PC-3 (cell line): ENCODE measurements around the gene RXFP3. TPM values are rescaled to one million over a fixed set of nuclear protein-coding genes. Genes with fewer than 3 reads are reported as not detected.
"Not testable (repeated sequence)": the region's sequence is repeated elsewhere in the genome, so short reads cannot be mapped to it uniquely, and the experiment has no call there.

ENCODE experiments used
- ATAC-seq: fragments of 200-7000 bp; cut with Tn5 transposase; 2 replicates; pipeline ENCODE4 v1.9.1; 2020; ENCODE audit warnings: mild to moderate bottlenecking, moderate library complexity
- BruUV-seq: library from RNA; stranded (reverse); fragments of 400-500 nt; replicated peaks from 2 replicates; lab custom pipeline; 2021; lab: Mats Ljungman, UMichigan
- CTCF ChIA-PET: fragments of 300-600 bp; sonication (Branson Sonifier 250); formaldehyde crosslinking; loops from one replicate; lab custom pipeline; 2022; ENCODE audit warnings: antibody characterized with exemption; lab: Charles Lee
- POLR2A ChIA-PET: fragments of 300-600 bp; sonication (Branson Sonifier 250); formaldehyde crosslinking; loops from one replicate; lab custom pipeline; 2022; ENCODE audit warnings: antibody characterized with exemption; ENCODE audit not compliant: unreplicated experiment; lab: Charles Lee
- DNase-seq: peaks from one replicate; pipeline ENCODE4 v3.0.0-alpha.2; 2015
- H2AFZ ChIP-seq: fragments of 300-600 bp; sonication (generic); 2 replicates; pipeline ENCODE4 v1.6.0; 2016; ENCODE audit warnings: antibody characterized with exemption, low read length
- H3F3A ChIP-seq: fragments of 300-600 bp; sonication (generic); one replicate; pipeline ENCODE4 v1.6.0; 2017; ENCODE audit warnings: antibody characterized with exemption, low read length, control low read depth, mild to moderate bottlenecking; ENCODE audit not compliant: unreplicated experiment
- H3K27ac ChIP-seq: fragments of 300-600 bp; sonication (generic); 2 replicates; pipeline ENCODE4 v1.5.1; 2016; ENCODE audit warnings: mild to moderate bottlenecking, low read length
- H3K27me3 ChIP-seq: fragments of 300-600 bp; sonication (generic); 2 replicates; pipeline ENCODE4 v1.6.1; 2016; ENCODE audit warnings: low read length, mixed read lengths
- H3K36me3 ChIP-seq: fragments of 300-600 bp; sonication (generic); 2 replicates; pipeline ENCODE4 v1.6.1; 2016; ENCODE audit warnings: low read depth, mixed run types, low read length, mixed read lengths
- H3K4me1 ChIP-seq: fragments of 300-600 bp; sonication (generic); 2 replicates; pipeline ENCODE4 v1.5.1; 2016; ENCODE audit warnings: low read length; ENCODE audit not compliant: insufficient read depth
- H3K4me2 ChIP-seq: fragments of 300-600 bp; sonication (generic); 2 replicates; pipeline ENCODE4 v1.6.0; 2016; ENCODE audit warnings: low read length
- H3K4me3 ChIP-seq: fragments of 300-600 bp; sonication (generic); 2 replicates; pipeline ENCODE4 v1.5.1; 2016; ENCODE audit warnings: mild to moderate bottlenecking, low read length, mixed read lengths
- H3K79me2 ChIP-seq: fragments of 300-600 bp; sonication (generic); 2 replicates; pipeline ENCODE4 v1.6.1; 2017; ENCODE audit warnings: low read length, mixed read lengths
- H3K9ac ChIP-seq: fragments of 300-600 bp; sonication (generic); 2 replicates; pipeline ENCODE4 v1.6.0; 2016; ENCODE audit warnings: mild to moderate bottlenecking, low read length
- H3K9me2 ChIP-seq: fragments of 300-600 bp; sonication (generic); replicated peaks from 2 replicates; pipeline ENCODE4 v1.6.1; 2016; ENCODE audit warnings: mixed run types, low read length, mixed read lengths
- H3K9me3 ChIP-seq: fragments of 300-600 bp; sonication (generic); 2 replicates; pipeline ENCODE4 v1.6.1; 2016; ENCODE audit warnings: low read length, mixed read lengths
- H4K20me1 ChIP-seq: fragments of 300-600 bp; sonication (generic); 2 replicates; pipeline ENCODE4 v1.6.1; 2016; ENCODE audit warnings: low read length, mixed read lengths
- CTCF ChIP-seq: fragments of 300-600 bp; sonication (generic); conservative IDR thresholded peaks from 2 replicates; pipeline ENCODE4 v1.5.1; 2017; ENCODE audit warnings: antibody characterized with exemption, low read depth, mild to moderate bottlenecking, low read length
- EZH2 ChIP-seq: fragments of 300-600 bp; sonication (generic); IDR thresholded peaks from one replicate; pipeline ENCODE4 v1.6.1; 2017; ENCODE audit warnings: antibody characterized with exemption, mild to moderate bottlenecking, low read length; ENCODE audit not compliant: unreplicated experiment
- EZH2phosphoT487 ChIP-seq: fragments of 300-600 bp; sonication (generic); IDR thresholded peaks from 2 replicates; pipeline ENCODE4 v1.6.1; 2018; ENCODE audit warnings: mild to moderate bottlenecking, antibody characterized with exemption, low read length, borderline replicate concordance
- intact Hi-C: fragments of 100-400 bp; cut with micrococcal nuclease; formaldehyde crosslinking; loops from 2 replicates; pipeline ENCODE4 v1.9.0; 2023
- total RNA-seq: library from RNA; depleted of rRNA; stranded (reverse); fragments of >200 nt; gene quantifications from 2 replicates; pipeline ENCODE4 v1.2.3, GENCODE V29; 2014

Gene RXFP3
- total RNA-seq, 1 experiment from 2014 or later, result not detected

DNA sequence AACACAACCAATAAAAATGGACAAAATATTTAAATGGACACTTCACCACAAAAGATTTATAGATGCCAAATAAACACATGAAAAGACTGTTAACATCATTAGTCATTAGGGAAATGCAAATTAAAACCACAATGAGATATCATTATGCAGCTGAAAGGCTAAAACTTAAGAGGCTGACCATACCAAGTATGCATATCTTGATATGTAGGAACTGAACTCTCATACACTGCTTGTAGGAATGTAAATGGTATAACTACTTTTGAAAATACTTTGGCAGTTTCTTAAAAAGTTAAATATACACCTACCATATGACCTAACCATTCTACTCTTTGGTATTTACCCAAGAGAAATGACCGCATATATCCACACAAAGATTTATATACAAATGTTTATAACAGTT lies 30.8 kb upstream of the RXFP3 start:
- H3F3A ChIP-seq, result no peaks in the 10 kb centered on the region
- H3K36me3 ChIP-seq, result 0 out of 2 replicates have a peak, but pooled peaks cover 3% of the 10 kb centered on the region
- no peaks in the 10 kb centered on the region for H3K9me2 ChIP-seq
- TF ChIP-seq CTCF, result no peak
- no peak for TF ChIP-seq EZH2phosphoT487
- no peak for TF ChIP-seq EZH2
- ChIA-PET POLR2A (no interaction called here), CTCF (no interaction called here)
- H3K9ac ChIP-seq, result no peak overlapping the region
- BruUV-seq, result no TSS peak
- H3K4me1 ChIP-seq, result peaks cover 5% of the 10 kb centered on the region; the same call in 1 of the 2 replicates
- no peaks in the 10 kb centered on the region for H4K20me1 ChIP-seq
- H2AFZ ChIP-seq, result no peak overlapping the region
- H3K9me3 ChIP-seq, result peaks cover 20% of the 10 kb centered on the region
- no peaks in the 10 kb centered on the region for H3K79me2 ChIP-seq
- no peak for ATAC-seq
- H3K4me2 ChIP-seq, result no peak overlapping the region
- no peak for DNase-seq
- H3K27ac ChIP-seq, result no peak overlapping the region
- H3K27me3 ChIP-seq, result no peaks in the 10 kb centered on the region
- intact Hi-C loops, result no loop called here
- no peak overlapping the region for H3K4me3 ChIP-seq

- H3K9me2 ChIP-seq, H2AFZ ChIP-seq, BruUV-seq, H3K4me3 ChIP-seq, H3K27ac ChIP-seq, POLR2A ChIA-PET, H3K9ac ChIP-seq, ATAC-seq, H4K20me1 ChIP-seq, H3K79me2 ChIP-seq, H3K36me3 ChIP-seq, H3F3A ChIP-seq, H3K4me2 ChIP-seq, H3K27me3 ChIP-seq, H3K4me1 ChIP-seq, intact Hi-C loops, CTCF ChIA-PET, DNase-seq: not testable (repeated sequence)
- H3K9me3 ChIP-seq, result peaks cover 20% of the 10 kb centered on the region
These were observed 29.9 kb upstream of the RXFP3 start for GRCh38 chr5:33906248-33906647.

- POLR2A ChIA-PET, H3K27me3 ChIP-seq, ATAC-seq, H3K27ac ChIP-seq, CTCF ChIA-PET, H3K4me1 ChIP-seq, H3K9ac ChIP-seq, H3K79me2 ChIP-seq, H3K4me2 ChIP-seq, DNase-seq, H3F3A ChIP-seq, H4K20me1 ChIP-seq, H3K9me2 ChIP-seq, H3K4me3 ChIP-seq, intact Hi-C loops, H2AFZ ChIP-seq, H3K36me3 ChIP-seq, BruUV-seq: not testable (repeated sequence)
- peaks cover 12% of the 10 kb centered on the region for H3K9me3 ChIP-seq
These were observed 21.3 kb upstream of the RXFP3 start for GRCh38 chr5:33914844-33915243.

- no TSS peak for BruUV-seq
- ATAC-seq, result no peak
These were observed 15.2 kb upstream of the RXFP3 start for GRCh38 chr5:33921002-33921401.

More at GRCh38 chr5:33921002-33921401, 15.2 kb upstream of the RXFP3 start:
- DNase-seq, result no peak
- H3K27ac ChIP-seq, result no peak overlapping the region
- no peaks in the 10 kb centered on the region for H4K20me1 ChIP-seq
- ChIA-PET CTCF (no interaction called here), POLR2A (interaction anchor here (0.6 kb wide), 1 partner anchor 187 kb away, joined by 5 read pairs; no protein-coding TSS in a partner anchor)
- no peaks in the 10 kb centered on the region for H3K4me1 ChIP-seq
- peaks cover 12% of the 10 kb centered on the region for H3K9me3 ChIP-seq
- H2AFZ ChIP-seq, result no peak overlapping the region
- H3K4me2 ChIP-seq, result no peak overlapping the region
- H3K36me3 ChIP-seq, result no peaks in the 10 kb centered on the region
- no peak overlapping the region for H3K9ac ChIP-seq
- intact Hi-C loops, result no loop called here
- H3F3A ChIP-seq, result no peaks in the 10 kb centered on the region
- H3K4me3 ChIP-seq, result no peak overlapping the region
- H3K79me2 ChIP-seq, result no peaks in the 10 kb centered on the region
- no peaks in the 10 kb centered on the region for H3K27me3 ChIP-seq
- no peaks in the 10 kb centered on the region for H3K9me2 ChIP-seq
- TF ChIP-seq EZH2 (no peak), CTCF (no peak), EZH2phosphoT487 (no peak)
